ENCODE results near the gene PAFAH2.

PAFAH2 gene

GRCh38 chr1:25979210-25979609 is 18.7 kb downstream of the PAFAH2 start:
- DNase-seq (ENCODE audit: low read depth) = no peak
- no peak overlapping the region for H3K4me3 ChIP-seq (ENCODE audit: low read length)
- no peak for TF ChIP-seq CTCF (conservative IDR thresholded peaks at IDR 0.05; ENCODE audit: low read depth, low read length)

GRCh38 chr1:25978403-25978802 is 19.5 kb downstream of the PAFAH2 start:
- TF ChIP-seq CTCF (conservative IDR thresholded peaks at IDR 0.05; ENCODE audit: low read depth, low read length) = no peak
- no peak for DNase-seq (ENCODE audit: low read depth)

GRCh38 chr1:25977801-25978200 is 20.1 kb downstream of the PAFAH2 start:
- TF ChIP-seq CTCF (conservative IDR thresholded peaks at IDR 0.05; ENCODE audit: low read depth, low read length) = no peak
- no peak for DNase-seq (ENCODE audit: low read depth)
- no peak overlapping the region for H3K4me3 ChIP-seq (ENCODE audit: low read length)

More at GRCh38 chr1:25978403-25978802, 19.5 kb downstream of the PAFAH2 start:
- no peak overlapping the region for H3K4me3 ChIP-seq (ENCODE audit: low read length)

- DNase-seq (ENCODE audit: low read depth) = no peak
- TF ChIP-seq CTCF (conservative IDR thresholded peaks at IDR 0.05; ENCODE audit: low read depth, low read length) = no peak
- H3K4me3 ChIP-seq (ENCODE audit: low read length) = no peak overlapping the region
Measured at GRCh38 chr1:25973610-25974321, 24.1 kb downstream of the PAFAH2 start.

- H3K4me3 ChIP-seq (ENCODE audit: low read length) = no peak overlapping the region
- TF ChIP-seq CTCF (conservative IDR thresholded peaks at IDR 0.05; ENCODE audit: low read depth, low read length) = no peak
- DNase-seq (ENCODE audit: low read depth) = no peak
Measured at GRCh38 chr1:25971811-25972180, 26.1 kb downstream of the PAFAH2 start.

- no peak overlapping the region for H3K4me3 ChIP-seq (ENCODE audit: low read length)
- no peak for DNase-seq (ENCODE audit: low read depth)
- no peak for TF ChIP-seq CTCF (conservative IDR thresholded peaks at IDR 0.05; ENCODE audit: low read depth, low read length)
Measured at GRCh38 chr1:25971066-25971810, 26.6 kb downstream of the PAFAH2 start.

GRCh38 chr1:25967308-25967707 is 30.6 kb downstream of the PAFAH2 start:
- TF ChIP-seq CTCF (conservative IDR thresholded peaks at IDR 0.05; ENCODE audit: low read depth, low read length) = no peak
- DNase-seq (ENCODE audit: low read depth) = no peak
- no peak overlapping the region for H3K4me3 ChIP-seq (ENCODE audit: low read length)
